ENCODE data around the gene CALB2. TPM values are rescaled to one million over a fixed set of nuclear protein-coding genes. Genes with fewer than 3 reads are reported as not detected.
A peak's percentile ranks its signal among the peaks of the same experiment; 100 is the strongest.

Gene CALB2
- total and polyA plus RNA-seq, 2 of the 13 experiments (the other 11 are each of a cell fraction or from before 2014, with no cell fraction given): 0.37 to 0.40 TPM

DNA sequence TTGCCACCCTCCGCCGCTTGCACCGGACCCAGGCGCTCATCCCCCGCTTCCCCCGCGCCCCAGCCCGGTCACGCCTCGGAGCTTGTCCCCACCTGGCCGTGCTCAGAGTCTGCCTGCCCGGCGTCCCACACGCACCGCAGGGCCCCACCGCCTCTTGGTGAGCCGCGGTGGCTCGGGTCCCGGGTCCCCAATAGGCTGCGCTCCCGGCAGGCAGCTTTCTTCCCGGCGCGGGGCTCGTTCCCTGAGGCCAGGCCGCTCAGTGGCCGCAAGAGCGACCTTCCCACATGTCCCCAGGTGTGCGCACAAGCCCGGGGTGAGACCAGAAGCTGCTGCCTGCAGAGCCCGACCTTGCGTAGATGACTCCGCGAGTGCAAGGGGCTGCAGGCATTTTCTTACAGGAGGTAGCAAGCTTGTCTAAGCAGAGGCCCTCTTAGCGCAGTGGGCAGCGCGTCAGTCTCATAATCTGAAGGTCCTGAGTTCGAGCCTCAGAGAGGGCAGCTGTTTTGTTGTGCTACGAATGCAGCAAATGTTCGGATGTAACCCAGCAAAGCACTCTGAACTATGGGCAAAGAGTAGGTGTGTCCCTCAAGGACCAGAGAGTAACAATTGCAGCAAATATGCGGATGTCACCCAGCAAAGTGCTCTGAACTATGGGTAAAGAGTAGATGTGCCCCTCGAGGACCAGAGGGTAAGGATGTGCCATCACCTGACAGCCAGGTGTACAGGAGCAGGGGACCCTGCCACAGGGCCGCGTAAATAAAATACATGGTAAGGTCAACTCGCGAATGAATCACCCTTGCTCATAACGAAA, 67.8 kb downstream of the CALB2 start (continued):
- TF ChIP-seq KDM3A (CRISPR knock-in tag; IDR thresholded peaks at IDR 0.05; ENCODE audit: low read depth): peak; percentile 97
- no peak for TF ChIP-seq FLYWCH1 (CRISPR knock-in tag; IDR thresholded peaks at IDR 0.05)
- TF ChIP-seq GFI1 (CRISPR knock-in tag; IDR thresholded peaks at IDR 0.05; ENCODE audit: borderline replicate concordance): peak; percentile 87; the same call in 1 of the 2 replicates
- TF ChIP-seq, protein P1, sequence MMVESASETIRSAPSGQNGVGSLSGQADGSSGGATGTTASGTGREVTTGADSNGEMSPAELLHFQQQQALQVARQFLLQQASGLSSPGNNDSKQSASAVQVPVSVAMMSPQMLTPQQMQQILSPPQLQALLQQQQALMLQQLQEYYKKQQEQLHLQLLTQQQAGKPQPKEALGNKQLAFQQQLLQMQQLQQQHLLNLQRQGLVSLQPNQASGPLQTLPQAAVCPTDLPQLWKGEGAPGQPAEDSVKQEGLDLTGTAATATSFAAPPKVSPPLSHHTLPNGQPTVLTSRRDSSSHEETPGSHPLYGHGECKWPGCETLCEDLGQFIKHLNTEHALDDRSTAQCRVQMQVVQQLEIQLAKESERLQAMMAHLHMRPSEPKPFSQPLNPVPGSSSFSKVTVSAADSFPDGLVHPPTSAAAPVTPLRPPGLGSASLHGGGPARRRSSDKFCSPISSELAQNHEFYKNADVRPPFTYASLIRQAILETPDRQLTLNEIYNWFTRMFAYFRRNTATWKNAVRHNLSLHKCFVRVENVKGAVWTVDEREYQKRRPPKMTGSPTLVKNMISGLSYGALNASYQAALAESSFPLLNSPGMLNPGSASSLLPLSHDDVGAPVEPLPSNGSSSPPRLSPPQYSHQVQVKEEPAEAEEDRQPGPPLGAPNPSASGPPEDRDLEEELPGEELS (CRISPR knock-in tag; IDR thresholded peaks at IDR 0.05): peak; percentile 84
- peak; percentile 86 for TF ChIP-seq ZNF143 (CRISPR knock-in tag; IDR thresholded peaks at IDR 0.05)
- TF ChIP-seq ZNF776 (CRISPR knock-in tag; IDR thresholded peaks at IDR 0.05): no peak; the same call in 1 of the 2 replicates
- TF ChIP-seq ZNF782 (CRISPR knock-in tag; IDR thresholded peaks at IDR 0.05; ENCODE audit: borderline replicate concordance): peak; percentile 88; the same call in 1 of the 2 replicates
- no peak for TF ChIP-seq GTF2F1 (IDR thresholded peaks at IDR 0.05; ENCODE audit: low read length)
- peak; percentile 99 for TF ChIP-seq SMAD3 (CRISPR knock-in tag; IDR thresholded peaks at IDR 0.05)
- peak; percentile 85 for TF ChIP-seq NCOA2 (CRISPR knock-in tag; IDR thresholded peaks at IDR 0.05)
- peak; percentile 88 for TF ChIP-seq ZBTB7B (CRISPR knock-in tag; IDR thresholded peaks at IDR 0.05)
- TF ChIP-seq MAZ (IDR thresholded peaks at IDR 0.05; ENCODE audit: borderline replicate concordance, low read depth, low read length): peak; percentile 34; the same call in 1 of the 2 replicates
- TF ChIP-seq MAZ (CRISPR knock-in tag; IDR thresholded peaks at IDR 0.05; ENCODE audit: low read depth): peak; percentile 86
- TF ChIP-seq, protein P2, sequence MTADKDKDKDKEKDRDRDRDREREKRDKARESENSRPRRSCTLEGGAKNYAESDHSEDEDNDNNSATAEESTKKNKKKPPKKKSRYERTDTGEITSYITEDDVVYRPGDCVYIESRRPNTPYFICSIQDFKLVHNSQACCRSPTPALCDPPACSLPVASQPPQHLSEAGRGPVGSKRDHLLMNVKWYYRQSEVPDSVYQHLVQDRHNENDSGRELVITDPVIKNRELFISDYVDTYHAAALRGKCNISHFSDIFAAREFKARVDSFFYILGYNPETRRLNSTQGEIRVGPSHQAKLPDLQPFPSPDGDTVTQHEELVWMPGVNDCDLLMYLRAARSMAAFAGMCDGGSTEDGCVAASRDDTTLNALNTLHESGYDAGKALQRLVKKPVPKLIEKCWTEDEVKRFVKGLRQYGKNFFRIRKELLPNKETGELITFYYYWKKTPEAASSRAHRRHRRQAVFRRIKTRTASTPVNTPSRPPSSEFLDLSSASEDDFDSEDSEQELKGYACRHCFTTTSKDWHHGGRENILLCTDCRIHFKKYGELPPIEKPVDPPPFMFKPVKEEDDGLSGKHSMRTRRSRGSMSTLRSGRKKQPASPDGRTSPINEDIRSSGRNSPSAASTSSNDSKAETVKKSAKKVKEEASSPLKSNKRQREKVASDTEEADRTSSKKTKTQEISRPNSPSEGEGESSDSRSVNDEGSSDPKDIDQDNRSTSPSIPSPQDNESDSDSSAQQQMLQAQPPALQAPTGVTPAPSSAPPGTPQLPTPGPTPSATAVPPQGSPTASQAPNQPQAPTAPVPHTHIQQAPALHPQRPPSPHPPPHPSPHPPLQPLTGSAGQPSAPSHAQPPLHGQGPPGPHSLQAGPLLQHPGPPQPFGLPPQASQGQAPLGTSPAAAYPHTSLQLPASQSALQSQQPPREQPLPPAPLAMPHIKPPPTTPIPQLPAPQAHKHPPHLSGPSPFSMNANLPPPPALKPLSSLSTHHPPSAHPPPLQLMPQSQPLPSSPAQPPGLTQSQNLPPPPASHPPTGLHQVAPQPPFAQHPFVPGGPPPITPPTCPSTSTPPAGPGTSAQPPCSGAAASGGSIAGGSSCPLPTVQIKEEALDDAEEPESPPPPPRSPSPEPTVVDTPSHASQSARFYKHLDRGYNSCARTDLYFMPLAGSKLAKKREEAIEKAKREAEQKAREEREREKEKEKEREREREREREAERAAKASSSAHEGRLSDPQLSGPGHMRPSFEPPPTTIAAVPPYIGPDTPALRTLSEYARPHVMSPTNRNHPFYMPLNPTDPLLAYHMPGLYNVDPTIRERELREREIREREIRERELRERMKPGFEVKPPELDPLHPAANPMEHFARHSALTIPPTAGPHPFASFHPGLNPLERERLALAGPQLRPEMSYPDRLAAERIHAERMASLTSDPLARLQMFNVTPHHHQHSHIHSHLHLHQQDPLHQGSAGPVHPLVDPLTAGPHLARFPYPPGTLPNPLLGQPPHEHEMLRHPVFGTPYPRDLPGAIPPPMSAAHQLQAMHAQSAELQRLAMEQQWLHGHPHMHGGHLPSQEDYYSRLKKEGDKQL (CRISPR knock-in tag; IDR thresholded peaks at IDR 0.05; ENCODE audit: low read depth): peak; percentile 73; the same call in 1 of the 2 replicates
- peak; percentile 85 for TF ChIP-seq ZNF678 (CRISPR knock-in tag; IDR thresholded peaks at IDR 0.05)
- peak; percentile 93 for TF ChIP-seq TBX2 (CRISPR knock-in tag; IDR thresholded peaks at IDR 0.05; ENCODE audit: borderline replicate concordance)
- TF ChIP-seq ZNF292 (CRISPR knock-in tag; IDR thresholded peaks at IDR 0.05; ENCODE audit: borderline replicate concordance, low read depth): peak; percentile 88; the same call in 1 of the 2 replicates
- TF ChIP-seq YEATS2 (CRISPR knock-in tag; IDR thresholded peaks at IDR 0.05; ENCODE audit: borderline replicate concordance): peak; percentile 77; the same call in 1 of the 2 replicates
- TF ChIP-seq FOXO1 (CRISPR knock-in tag; IDR thresholded peaks at IDR 0.05): peak; percentile 82
- TF ChIP-seq ZNF781 (CRISPR knock-in tag; IDR thresholded peaks at IDR 0.05; ENCODE audit: borderline replicate concordance, not compliant biosample characterization): peak; percentile 52
- peak; percentile 69; the same call in 1 of the 2 replicates for TF ChIP-seq ZNF30 (CRISPR knock-in tag; IDR thresholded peaks at IDR 0.05)
- no peak for TF ChIP-seq ZNF790 (CRISPR knock-in tag; IDR thresholded peaks at IDR 0.05; ENCODE audit: borderline replicate concordance)
- TF ChIP-seq ELF4 (CRISPR knock-in tag; IDR thresholded peaks at IDR 0.05; ENCODE audit: borderline replicate concordance): no peak
